Liver (tissue), 9 donors: ENCODE results near the gene CRNN. TPM values are rescaled to one million over a fixed set of nuclear protein-coding genes. Genes with fewer than 3 reads are reported as not detected.

ENCODE experiments used
- DNase-seq: peaks from one replicate; pipeline ENCODE4 v3.0.0-alpha.2; 2017; ENCODE audit warnings: low spot score
- H3K27ac ChIP-seq, 2 donors: one replicate each; pipeline ENCODE4 v1.7.0; 2013; ENCODE audit warnings: inconsistent platforms in 2 of 2, low read length in 2 of 2, control low read depth in 1 of 2, low read depth in 1 of 2, mild to moderate bottlenecking in 1 of 2
- H3K27me3 ChIP-seq, 4 donors: one replicate each; pipeline versions ENCODE4 v1.6.1 to v1.7.0; 2013; ENCODE audit warnings: low read length in 3 of 4, inconsistent platforms in 1 of 4, mild to moderate bottlenecking in 1 of 4, moderate library complexity in 1 of 4; ENCODE audit not compliant: control insufficient read depth in 4 of 4, insufficient read depth in 4 of 4
- H3K36me3 ChIP-seq, 4 donors: one replicate each; pipeline versions ENCODE4 v1.6.1 to v1.7.0; 2013; ENCODE audit warnings: low read length in 3 of 4, mild to moderate bottlenecking in 3 of 4, low read depth in 1 of 4, moderate library complexity in 1 of 4; ENCODE audit not compliant: control insufficient read depth in 4 of 4, insufficient read depth in 3 of 4
- H3K4me1 ChIP-seq, 4 donors: one replicate each; pipeline versions ENCODE4 v1.6.1 to v1.7.0; 2013; ENCODE audit warnings: low read length in 3 of 4, mild to moderate bottlenecking in 3 of 4, moderate library complexity in 1 of 4; ENCODE audit not compliant: control insufficient read depth in 4 of 4, insufficient read depth in 4 of 4
- H3K4me3 ChIP-seq, 3 donors: one replicate each; pipeline versions ENCODE4 v1.6.1 to v1.7.0; 2013; ENCODE audit warnings: low read length in 3 of 3, control low read depth in 1 of 3, low read depth in 1 of 3, mild to moderate bottlenecking in 1 of 3
- H3K9ac ChIP-seq, 2 donors: one replicate each; pipeline ENCODE4 v1.7.0; 2013; ENCODE audit warnings: low read length in 2 of 2, mild to moderate bottlenecking in 2 of 2, moderate library complexity in 2 of 2, control low read depth in 1 of 2, low read depth in 1 of 2
- H3K9me3 ChIP-seq, 4 donors: one replicate each; pipeline versions ENCODE4 v1.6.1 to v1.7.0; 2013; ENCODE audit warnings: low read length in 3 of 4; ENCODE audit not compliant: control insufficient read depth in 4 of 4
- EGR1 ChIP-seq, 2 donors: IDR thresholded peaks; 2 replicates each; pipeline ENCODE4 v1.6.1; 2016 to 2018; ENCODE audit warnings: antibody characterized with exemption in 2 of 2, low read depth in 2 of 2
- FOXA1 ChIP-seq: IDR thresholded peaks from 2 replicates; pipeline ENCODE4 v1.6.1; 2016; ENCODE audit warnings: antibody characterized with exemption
- GABPA ChIP-seq, 2 donors: IDR thresholded peaks in 1 of 2; conservative IDR thresholded peaks in 1 of 2; 2 replicates each; pipeline ENCODE4 v1.6.1; 2016; ENCODE audit warnings: antibody characterized with exemption in 2 of 2, mild to moderate bottlenecking in 1 of 2, moderate library complexity in 1 of 2
- HNF4A ChIP-seq, 2 donors: conservative IDR thresholded peaks; 2 replicates each; pipeline ENCODE4 v1.6.1; 2016; ENCODE audit warnings: antibody characterized with exemption in 2 of 2, mild to moderate bottlenecking in 2 of 2
- HNF4G ChIP-seq: IDR thresholded peaks from 2 replicates; pipeline ENCODE4 v1.6.1; 2016; ENCODE audit warnings: antibody characterized with exemption
- JUND ChIP-seq, 2 donors: IDR thresholded peaks; 2 replicates each; pipeline ENCODE4 v1.6.1; 2016; ENCODE audit warnings: antibody characterized with exemption in 2 of 2
- RAD21 ChIP-seq, 2 donors: IDR thresholded peaks; 2 replicates each; pipeline ENCODE4 v1.6.1; 2016; ENCODE audit warnings: antibody characterized with exemption in 2 of 2, mild to moderate bottlenecking in 2 of 2
- RXRA ChIP-seq, 2 donors: IDR thresholded peaks; 2 replicates each; pipeline ENCODE4 v1.6.1; 2017 to 2018; ENCODE audit warnings: antibody characterized with exemption in 2 of 2, mild to moderate bottlenecking in 1 of 2
- SP1 ChIP-seq: IDR thresholded peaks from 2 replicates; pipeline ENCODE4 v1.6.1; 2018; ENCODE audit warnings: antibody characterized with exemption, mild to moderate bottlenecking
- TAF1 ChIP-seq: conservative IDR thresholded peaks from 2 replicates; pipeline ENCODE4 v1.6.1; 2016; ENCODE audit warnings: antibody characterized with exemption, mild to moderate bottlenecking
- WGBS: extraction: QIAGEN DNeasy Blood & Tissue Kit; methylation state at CpG from one replicate; pipeline ENCODE4 v1.1.7; 2013; 5-methylcytosine and 5-hydroxymethylcytosine counted together
- polyA plus RNA-seq, 2 donors: library from polyadenylated mRNA; stranded (reverse) in 1 of 2; unstranded in 1 of 2; fragments of 200-250 nt in 1 of 2; fragments of >200 nt in 1 of 2; fragmentation: Nextera tagmentation in 1 of 2; extraction: Ambion mirVana in 1 of 2; gene quantifications; one replicate each; pipeline versions ENCODE4 v1.2.1 to v1.2.3, GENCODE V29; 2013 to 2015
- total RNA-seq, 2 donors: library from RNA; depleted of rRNA; stranded (reverse); fragments of >200 nt; gene quantifications; one replicate each; pipeline ENCODE4 v1.2.3, GENCODE V29; 2014
- TF ChIP-seq, protein P1 (sequence below): IDR thresholded peaks from 2 replicates; pipeline ENCODE4 v1.6.1; 2016; ENCODE audit warnings: antibody characterized with exemption
- TF ChIP-seq, protein P2 (sequence below): fragments of 150-350 bp; IDR thresholded peaks from 2 replicates; pipeline ENCODE4 v1.5.1; 2017; ENCODE audit warnings: improper control_type of control experiment, low read depth, low read length; ENCODE audit not compliant: missing input control
- TF ChIP-seq, protein P3 (sequence below): IDR thresholded peaks from 2 replicates; pipeline ENCODE4 v1.6.1; 2016; ENCODE audit warnings: antibody characterized with exemption
- TF ChIP-seq, protein P4 (sequence below): IDR thresholded peaks from 2 replicates; pipeline ENCODE4 v1.6.1; 2016; ENCODE audit warnings: antibody characterized with exemption
- donor health status: healthy.
- donor health status: healthy.
- donor health status: healthy.
- donor health status: healthy.
- donor health status: healthy.

The CRNN gene
- total and polyA plus RNA-seq, 4 donors: 0.05 to 0.22 TPM; not detected in 2

DNA sequence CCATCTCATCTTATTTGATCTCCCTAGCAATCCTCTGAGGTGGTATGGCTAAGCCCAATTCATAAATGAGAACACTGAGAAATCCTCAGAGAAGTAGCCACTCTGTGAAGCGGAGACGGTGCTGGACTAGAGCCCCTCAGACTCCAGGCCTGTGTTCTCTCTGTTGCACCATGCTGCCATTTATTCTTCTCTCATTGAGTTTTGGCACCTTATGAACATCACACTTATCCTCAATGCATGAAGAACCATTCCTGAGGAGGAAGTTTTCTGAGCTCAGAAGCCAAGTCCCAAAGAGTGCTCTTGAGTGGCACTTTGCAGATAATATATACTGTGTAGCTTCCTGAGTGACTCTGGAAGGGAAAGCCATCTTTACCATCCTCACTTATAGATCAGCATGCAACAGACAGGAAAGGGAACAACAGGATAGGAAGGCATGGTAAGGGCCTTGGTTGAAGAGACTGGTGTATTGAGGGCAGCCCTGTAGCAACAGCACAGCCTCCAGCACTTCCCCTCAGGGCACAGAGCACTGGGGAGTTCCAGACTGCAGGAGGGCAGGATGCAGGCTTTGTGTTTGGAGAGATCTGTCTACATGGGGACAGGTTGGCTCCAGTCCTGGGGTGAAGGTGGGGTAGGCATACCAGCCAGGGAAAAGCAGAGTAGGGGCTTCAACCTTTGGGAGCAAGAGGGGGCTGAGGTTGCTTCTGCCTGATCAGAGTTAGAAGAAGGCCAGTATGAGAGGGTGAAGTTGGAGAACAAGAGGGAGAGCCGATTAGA lies 1.6 kb upstream of the CRNN start:
- 95% methylated on average over 3 of the region's 3 CpGs for WGBS
- no peak overlapping the region for H3K4me3 ChIP-seq
- H3K9me3 ChIP-seq: no peaks in the 10 kb centered on the region
- TF ChIP-seq, protein P1, sequence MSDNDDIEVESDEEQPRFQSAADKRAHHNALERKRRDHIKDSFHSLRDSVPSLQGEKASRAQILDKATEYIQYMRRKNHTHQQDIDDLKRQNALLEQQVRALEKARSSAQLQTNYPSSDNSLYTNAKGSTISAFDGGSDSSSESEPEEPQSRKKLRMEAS: no peak
- no peak for TF ChIP-seq RXRA (IDR thresholded peaks at IDR 0.05)
- no peak for TF ChIP-seq TAF1
- TF ChIP-seq HNF4G: no peak
- no peak for TF ChIP-seq HNF4A (conservative IDR thresholded peaks at IDR 0.05)
- TF ChIP-seq, protein P2, sequence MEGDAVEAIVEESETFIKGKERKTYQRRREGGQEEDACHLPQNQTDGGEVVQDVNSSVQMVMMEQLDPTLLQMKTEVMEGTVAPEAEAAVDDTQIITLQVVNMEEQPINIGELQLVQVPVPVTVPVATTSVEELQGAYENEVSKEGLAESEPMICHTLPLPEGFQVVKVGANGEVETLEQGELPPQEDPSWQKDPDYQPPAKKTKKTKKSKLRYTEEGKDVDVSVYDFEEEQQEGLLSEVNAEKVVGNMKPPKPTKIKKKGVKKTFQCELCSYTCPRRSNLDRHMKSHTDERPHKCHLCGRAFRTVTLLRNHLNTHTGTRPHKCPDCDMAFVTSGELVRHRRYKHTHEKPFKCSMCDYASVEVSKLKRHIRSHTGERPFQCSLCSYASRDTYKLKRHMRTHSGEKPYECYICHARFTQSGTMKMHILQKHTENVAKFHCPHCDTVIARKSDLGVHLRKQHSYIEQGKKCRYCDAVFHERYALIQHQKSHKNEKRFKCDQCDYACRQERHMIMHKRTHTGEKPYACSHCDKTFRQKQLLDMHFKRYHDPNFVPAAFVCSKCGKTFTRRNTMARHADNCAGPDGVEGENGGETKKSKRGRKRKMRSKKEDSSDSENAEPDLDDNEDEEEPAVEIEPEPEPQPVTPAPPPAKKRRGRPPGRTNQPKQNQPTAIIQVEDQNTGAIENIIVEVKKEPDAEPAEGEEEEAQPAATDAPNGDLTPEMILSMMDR: no peak
- TF ChIP-seq SP1: no peak
- TF ChIP-seq FOXA1: no peak
- TF ChIP-seq, protein P3, sequence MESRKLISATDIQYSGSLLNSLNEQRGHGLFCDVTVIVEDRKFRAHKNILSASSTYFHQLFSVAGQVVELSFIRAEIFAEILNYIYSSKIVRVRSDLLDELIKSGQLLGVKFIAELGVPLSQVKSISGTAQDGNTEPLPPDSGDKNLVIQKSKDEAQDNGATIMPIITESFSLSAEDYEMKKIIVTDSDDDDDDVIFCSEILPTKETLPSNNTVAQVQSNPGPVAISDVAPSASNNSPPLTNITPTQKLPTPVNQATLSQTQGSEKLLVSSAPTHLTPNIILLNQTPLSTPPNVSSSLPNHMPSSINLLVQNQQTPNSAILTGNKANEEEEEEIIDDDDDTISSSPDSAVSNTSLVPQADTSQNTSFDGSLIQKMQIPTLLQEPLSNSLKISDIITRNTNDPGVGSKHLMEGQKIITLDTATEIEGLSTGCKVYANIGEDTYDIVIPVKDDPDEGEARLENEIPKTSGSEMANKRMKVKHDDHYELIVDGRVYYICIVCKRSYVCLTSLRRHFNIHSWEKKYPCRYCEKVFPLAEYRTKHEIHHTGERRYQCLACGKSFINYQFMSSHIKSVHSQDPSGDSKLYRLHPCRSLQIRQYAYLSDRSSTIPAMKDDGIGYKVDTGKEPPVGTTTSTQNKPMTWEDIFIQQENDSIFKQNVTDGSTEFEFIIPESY: no peak
- TF ChIP-seq JUND (IDR thresholded peaks at IDR 0.05): no peak
- no peak for TF ChIP-seq EGR1 (IDR thresholded peaks at IDR 0.05; ENCODE audit: low read depth in 2 of 2)
- H3K27ac ChIP-seq: no peak overlapping the region
- H3K9ac ChIP-seq: no peak overlapping the region
- no peak for DNase-seq
- no peaks in the 10 kb centered on the region for H3K27me3 ChIP-seq
- H3K36me3 ChIP-seq: no peaks in the 10 kb centered on the region
- no peaks in the 10 kb centered on the region for H3K4me1 ChIP-seq

DNA sequence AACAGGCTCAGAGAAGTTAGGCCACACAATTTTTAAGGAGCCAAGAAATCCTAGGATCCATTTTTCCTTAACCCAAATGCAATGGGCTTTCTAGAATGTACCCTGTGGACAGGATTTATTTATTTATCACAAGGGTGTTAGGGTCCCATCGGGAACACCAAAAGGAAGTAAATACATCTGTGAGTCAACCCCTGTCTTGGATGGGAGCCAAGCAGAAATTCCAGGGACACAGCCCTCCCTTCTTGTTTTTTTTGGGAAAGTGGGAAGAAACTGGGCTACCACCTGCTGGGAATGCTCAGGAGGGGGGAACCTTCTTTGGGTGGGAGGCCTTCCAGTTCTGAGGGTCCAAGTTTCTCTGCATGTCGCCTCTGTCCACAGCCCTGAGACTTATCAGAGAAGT lies 1.3 kb downstream of the CRNN start:
- H3K4me3 ChIP-seq: no peak overlapping the region
- TF ChIP-seq, protein P3: no peak
- TF ChIP-seq, protein P4, sequence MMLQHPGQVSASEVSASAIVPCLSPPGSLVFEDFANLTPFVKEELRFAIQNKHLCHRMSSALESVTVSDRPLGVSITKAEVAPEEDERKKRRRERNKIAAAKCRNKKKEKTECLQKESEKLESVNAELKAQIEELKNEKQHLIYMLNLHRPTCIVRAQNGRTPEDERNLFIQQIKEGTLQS: no peak
- TF ChIP-seq HNF4A (conservative IDR thresholded peaks at IDR 0.05) (no peak), GABPA (IDR thresholded peaks at IDR 0.05 in 1 of 2, conservative IDR thresholded peaks at IDR 0.05 in 1 of 2) (no peak), FOXA1 (no peak), RXRA (IDR thresholded peaks at IDR 0.05) (no peak), RAD21 (IDR thresholded peaks at IDR 0.05) (no peak), TAF1 (no peak), JUND (IDR thresholded peaks at IDR 0.05) (no peak)
- no peaks in the 10 kb centered on the region for H3K36me3 ChIP-seq
- WGBS: 81% methylated on average over 2 of the region's 2 CpGs
- no peak for DNase-seq
- no peak overlapping the region for H3K27ac ChIP-seq
- no peak overlapping the region for H3K9ac ChIP-seq
- no peaks in the 10 kb centered on the region for H3K4me1 ChIP-seq
- no peaks in the 10 kb centered on the region for H3K9me3 ChIP-seq
- H3K27me3 ChIP-seq: no peaks in the 10 kb centered on the region
